ENCODE data around the gene ERICH6.
A peak's percentile ranks its signal among the peaks of the same experiment; 100 is the strongest.

ERICH6 gene

DNA sequence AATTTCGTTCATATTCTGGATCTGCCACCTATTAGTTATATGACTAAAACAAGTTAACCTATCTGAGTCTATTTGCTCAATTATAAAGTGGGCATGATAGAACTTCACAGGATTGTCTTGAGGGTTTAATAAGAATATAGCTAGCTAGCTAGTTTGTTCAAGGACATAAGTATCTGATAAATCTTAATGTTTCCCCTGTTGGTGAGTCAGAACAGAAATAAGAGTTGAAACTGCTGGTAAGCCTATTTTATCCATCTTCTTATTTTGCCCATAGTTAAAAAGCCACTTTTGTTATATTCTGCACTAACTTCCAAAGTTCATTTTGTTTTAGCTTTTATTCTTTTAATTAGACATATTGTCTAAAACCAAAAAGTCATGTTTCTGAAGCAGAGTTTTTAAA, 91.2 kb downstream of the ERICH6 start:
- DNase-seq, result no peak

DNA sequence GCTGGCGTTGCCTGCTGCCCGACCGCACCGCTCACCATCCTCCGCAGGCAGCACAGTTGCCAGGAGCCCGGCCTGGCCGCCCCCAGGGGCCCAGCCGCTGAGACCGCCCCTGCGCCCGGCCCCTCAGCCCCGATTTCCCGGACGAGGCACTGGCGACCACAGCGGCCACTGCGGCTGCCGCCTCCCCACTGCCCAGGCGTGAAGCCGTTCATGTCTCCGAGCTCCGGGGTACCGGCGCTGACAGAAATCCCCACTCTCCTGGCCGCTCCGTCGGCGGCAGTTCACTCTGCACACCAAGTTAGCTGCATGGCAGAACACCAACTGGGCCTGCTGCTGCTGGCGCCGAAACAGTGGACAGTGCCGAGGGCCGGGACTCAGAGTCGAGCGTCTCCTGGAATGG, 92.1 kb downstream of the ERICH6 start:
- DNase-seq, result no peak

DNA sequence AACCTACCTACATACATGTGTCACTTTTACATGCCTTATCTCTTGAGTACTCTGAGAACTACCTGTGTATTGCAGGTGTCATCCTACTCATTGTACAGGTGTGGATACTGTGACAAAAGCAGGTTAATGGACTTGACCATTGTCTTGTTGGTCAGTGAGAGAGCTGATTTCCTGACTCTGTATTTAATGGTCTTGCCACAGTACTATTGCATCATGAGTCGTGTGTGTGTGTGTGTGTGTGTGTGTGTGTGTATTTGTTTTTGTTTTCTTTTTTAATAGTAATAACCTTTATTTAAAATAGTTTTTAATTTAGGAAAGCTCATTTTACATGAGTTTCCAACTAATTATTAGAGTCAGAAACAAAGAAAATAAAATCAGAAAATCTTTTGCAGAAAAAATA, 92.9 kb downstream of the ERICH6 start:
- DNase-seq, result peak in 2 of 3 donors; percentile 8 to 13

DNA sequence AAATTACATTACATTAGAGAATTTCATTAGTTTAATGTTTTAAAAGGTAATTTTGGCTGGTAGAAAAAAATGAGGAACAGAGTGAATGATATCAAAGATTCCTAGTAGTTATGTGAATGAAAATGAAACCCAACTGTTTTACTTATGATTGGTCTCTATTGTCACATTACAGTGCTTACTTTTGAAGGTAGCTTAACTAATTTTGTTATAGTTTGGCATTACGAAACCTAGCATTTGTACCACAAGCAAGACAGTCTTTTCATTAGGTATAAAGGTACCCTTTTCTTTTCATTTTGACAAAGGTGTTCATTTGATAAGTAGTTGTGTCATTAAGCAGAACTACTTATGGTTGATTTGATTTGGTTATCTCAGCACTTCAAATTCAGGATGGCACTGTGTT, 93.7 kb downstream of the ERICH6 start:
- peak in 1 of 3 donors; percentile 34 for DNase-seq

Data from suppressor macrophage treated with lipopolysaccharide for 1 hour (primary cell).